Occipital lobe (tissue), 2 donors: ENCODE results near the gene SMYD3. TPM values are rescaled to one million over a fixed set of nuclear protein-coding genes. Genes with fewer than 3 reads are reported as not detected.

Source experiments
- DNase-seq: peaks from one replicate; lab custom pipeline; 2025; lab: John Stamatoyannopoulos, UW
- total RNA-seq: library from RNA; depleted of rRNA; stranded (reverse); fragments of >200 nt; gene quantifications from one replicate; pipeline ENCODE4 v1.2.3, GENCODE V29; 2014

Gene SMYD3
- total RNA-seq, 1 donor from 2014 or later = 25.3 TPM

GRCh38 chr1:245810181-245810769 is 696.8 kb downstream of the SMYD3 start:
- DNase-seq = no peak

GRCh38 chr1:245809361-245809760 is 697.7 kb downstream of the SMYD3 start:
- DNase-seq = no peak

DNA sequence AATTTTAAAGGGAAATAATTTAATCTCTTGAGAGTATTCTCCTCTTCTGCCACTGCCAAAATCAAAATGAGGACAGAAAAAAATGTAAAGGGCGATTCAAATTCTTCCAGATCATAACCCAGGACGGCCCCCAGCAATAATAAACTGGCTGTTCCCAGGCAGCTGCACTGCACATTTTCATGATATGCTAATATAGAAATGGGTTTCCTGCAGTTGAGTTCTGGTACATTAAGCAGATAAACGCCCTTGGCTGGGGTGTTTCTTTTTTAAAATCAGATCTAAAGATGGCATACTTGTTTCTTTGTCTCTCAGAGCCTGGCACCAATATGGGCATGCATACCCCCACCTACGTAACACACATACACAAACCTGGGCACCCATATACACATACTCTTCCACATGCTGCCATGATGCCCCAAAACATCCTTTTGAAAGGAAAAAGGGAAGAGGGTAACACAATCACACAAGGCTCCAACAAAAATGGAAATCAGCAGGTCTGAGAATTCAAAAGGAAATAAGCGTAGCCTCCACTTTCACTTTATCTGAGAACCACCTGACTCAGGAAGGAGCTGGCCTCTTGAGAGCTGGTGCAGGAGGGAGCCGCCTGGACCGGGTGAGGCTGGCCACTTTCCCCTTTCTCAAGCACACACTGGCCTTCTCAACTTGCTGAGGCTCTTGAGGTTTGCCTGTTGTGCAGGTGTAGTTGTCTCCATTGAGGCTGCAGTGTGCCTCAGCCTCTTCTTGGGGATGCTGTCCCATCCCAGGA is 698.9 kb downstream of the SMYD3 start:
- DNase-seq = no peak

DNA sequence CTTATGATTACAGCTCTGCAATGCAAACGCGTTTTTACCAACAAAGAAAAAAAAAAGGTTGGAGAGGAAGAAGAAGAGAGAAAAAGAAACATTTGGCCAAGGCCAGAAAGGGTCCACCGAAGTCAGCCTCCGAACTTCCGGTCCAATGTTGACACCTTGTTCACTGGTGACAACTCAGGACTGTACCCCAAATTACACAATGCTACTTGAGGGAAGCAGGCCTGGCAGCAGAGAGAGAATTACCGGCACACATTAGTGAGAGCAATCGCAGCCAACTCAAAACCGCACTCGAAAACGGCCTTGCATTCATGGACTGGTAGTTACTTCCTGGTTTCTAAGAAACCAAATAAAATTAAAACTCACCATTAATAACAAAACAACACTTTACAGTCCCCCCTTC is 699.8 kb downstream of the SMYD3 start:
- DNase-seq = no peak

DNA sequence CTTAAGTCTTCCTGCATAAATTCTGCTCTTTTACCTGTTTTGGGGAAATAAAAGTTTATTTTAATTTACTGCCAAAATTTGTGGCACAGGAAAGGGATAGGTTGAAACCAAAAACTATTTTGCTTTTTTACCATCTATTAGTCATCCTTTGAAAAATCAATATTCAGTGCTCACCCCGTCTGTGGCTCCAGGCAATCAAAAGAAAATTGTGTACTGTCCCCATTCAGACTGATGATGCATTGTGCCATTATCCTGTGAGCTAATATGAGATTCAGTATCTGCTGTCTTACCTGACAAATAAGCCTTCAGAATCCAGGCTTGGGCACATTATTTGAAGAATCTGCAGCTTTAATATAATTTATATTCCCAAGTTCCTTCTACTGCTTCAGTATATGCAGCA is 701.5 kb downstream of the SMYD3 start:
- no peak for DNase-seq

- DNase-seq = no peak
These were observed 702.4 kb downstream of the SMYD3 start for GRCh38 chr1:245804696-245805095.

- DNase-seq = no peak
These were observed 703.4 kb downstream of the SMYD3 start for GRCh38 chr1:245803666-245804037.

DNA sequence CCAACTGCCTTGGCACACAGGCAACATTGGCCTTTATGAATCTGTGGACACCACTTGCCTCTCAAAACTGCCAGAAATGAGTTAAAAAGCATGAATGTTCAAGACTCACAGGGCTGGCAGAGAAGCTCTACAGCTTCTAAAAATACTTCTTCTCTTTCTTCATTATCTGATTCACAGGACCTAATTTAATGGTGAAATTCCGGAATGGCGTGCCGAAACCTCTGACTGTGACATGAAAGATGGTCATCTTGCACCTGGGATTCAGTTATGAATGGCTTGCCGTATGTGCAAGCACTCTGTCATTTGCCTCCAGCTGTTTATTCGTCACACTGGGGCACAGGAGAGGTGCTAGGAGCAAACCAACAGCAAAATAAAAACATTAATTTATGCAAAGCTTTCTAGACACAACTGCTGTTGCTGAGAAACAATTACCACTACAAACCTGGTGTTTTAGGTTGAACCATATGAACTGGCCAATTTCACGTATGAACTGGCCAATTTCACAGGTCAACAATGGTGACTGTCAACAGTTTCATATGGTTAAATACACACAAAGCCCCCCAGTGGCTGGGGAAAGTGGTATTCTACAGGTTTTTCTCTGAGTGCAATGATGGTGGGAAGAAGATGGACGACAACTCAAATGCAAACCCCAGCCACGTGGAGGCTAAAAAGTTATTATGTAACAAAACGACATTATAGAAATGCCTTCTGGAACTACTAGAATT is 704.0 kb downstream of the SMYD3 start:
- no peak for DNase-seq

DNA sequence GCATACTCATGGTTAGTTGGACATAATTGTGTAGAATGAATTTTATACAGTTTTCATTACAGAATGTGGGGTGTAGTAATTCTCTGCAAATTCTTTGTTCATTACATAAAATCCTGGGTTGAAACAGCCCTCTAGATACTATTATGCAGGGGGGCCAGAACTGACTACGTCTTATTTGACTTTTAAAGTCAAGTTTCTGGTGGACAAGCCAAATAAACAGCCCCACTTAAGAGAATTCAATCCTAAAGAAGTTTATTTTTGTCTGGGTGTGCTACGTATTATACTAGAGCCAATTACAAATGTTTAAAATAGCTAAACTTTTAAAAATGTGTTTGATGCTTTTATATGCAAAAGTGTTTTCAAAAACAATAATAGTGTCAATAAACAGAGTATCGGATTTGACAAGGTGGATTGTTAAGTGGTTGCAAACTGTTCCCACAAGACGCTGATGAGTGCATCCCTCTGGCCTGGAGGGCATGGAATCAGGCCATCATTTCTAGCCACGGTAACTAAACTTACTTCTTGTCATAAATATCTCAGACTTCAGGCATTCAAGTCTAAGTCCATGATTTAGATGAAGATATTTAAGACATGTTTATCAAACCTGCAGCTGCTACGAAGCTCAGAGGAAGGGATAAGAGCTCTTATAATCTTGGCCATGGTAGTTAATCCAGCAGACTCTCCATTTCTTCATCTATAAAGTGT is 706.0 kb downstream of the SMYD3 start:
- DNase-seq = no peak

- DNase-seq = no peak
These were observed 708.7 kb downstream of the SMYD3 start for GRCh38 chr1:245798349-245798711.

- DNase-seq = no peak
These were observed 709.3 kb downstream of the SMYD3 start for GRCh38 chr1:245797592-245798348.

DNA sequence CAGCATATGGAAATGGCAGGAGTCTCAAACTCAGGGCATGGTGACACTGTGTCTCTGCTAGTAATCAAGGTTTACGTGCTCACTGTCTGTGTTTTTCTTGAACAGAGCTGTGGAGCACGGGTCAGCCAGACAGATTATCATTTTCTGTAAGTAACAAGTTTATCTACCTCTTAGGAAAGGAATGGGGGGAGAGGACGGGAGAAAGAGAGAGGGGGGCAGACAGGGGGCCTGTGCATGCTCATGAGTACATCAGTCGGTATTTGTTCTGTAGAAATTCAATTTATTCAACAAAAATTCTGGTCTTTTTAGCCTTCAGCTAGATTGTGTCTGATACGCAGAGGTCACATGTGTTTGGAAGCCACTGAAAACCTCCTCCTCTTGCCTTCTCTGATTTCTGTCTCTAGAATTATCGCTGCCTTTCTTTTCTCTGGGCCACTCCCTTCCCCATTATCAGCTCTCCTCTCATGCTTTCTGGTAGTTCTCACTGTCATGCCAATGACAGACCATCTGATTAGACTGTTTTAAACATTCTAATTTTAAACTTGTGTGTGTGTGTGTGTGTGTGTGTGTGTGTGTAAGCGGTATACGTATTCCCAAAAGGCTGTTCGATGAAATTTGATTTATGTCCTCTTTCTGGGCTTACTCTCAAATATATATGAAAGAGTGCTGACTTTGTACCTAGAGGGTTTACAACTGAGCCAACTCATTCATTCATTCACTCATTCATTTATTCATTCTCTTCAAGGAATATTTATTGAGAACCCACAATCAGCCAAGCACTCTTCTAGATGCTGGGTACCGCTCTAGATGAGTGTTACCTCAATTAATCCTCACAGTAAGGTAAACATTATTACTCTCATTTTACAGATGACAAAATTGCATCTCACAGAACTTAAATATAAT is 715.4 kb downstream of the SMYD3 start:
- no peak for DNase-seq

DNA sequence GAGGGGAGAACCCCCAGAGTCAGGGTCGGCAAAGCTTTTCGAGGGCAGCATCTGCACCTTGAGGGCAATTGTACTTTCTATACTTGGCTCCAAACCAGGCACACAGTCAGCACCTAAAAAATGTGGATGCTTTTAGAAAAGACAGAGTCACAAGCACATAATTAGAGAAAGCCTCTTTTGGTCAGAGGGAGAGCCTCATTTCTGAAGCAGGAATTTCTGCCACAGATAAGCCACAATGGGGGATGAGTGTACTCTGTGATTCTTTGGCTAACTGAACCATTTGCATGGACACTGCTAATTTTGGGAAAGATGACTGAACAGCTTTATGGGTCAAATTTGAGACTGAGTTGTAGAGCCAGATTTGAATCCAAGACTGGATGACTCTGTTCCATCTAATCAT is 716.6 kb downstream of the SMYD3 start:
- DNase-seq = no peak

- no peak for DNase-seq
These were observed 718.2 kb downstream of the SMYD3 start for GRCh38 chr1:245788886-245789285.

- DNase-seq = no peak
These were observed 718.8 kb downstream of the SMYD3 start for GRCh38 chr1:245788269-245788668.

DNA sequence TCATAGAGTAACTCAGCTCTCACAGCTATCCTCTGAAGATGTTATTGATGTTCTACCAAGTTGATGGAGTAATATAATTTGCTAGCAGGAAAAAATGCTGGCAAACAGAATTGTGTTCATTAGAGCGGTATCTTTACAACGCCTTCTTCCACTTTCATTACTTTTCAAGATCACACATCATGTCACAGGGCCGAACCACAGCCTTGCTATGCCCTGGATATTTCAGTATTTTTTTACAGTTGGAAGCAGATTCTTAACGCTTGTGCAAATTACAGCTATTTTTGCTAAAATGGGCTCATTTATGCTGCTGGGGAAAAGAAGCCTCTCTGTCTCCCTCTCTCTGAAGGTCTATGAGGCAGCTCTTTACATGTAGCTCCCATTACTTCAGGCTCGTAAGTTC is 720.1 kb downstream of the SMYD3 start:
- DNase-seq = no peak

DNA sequence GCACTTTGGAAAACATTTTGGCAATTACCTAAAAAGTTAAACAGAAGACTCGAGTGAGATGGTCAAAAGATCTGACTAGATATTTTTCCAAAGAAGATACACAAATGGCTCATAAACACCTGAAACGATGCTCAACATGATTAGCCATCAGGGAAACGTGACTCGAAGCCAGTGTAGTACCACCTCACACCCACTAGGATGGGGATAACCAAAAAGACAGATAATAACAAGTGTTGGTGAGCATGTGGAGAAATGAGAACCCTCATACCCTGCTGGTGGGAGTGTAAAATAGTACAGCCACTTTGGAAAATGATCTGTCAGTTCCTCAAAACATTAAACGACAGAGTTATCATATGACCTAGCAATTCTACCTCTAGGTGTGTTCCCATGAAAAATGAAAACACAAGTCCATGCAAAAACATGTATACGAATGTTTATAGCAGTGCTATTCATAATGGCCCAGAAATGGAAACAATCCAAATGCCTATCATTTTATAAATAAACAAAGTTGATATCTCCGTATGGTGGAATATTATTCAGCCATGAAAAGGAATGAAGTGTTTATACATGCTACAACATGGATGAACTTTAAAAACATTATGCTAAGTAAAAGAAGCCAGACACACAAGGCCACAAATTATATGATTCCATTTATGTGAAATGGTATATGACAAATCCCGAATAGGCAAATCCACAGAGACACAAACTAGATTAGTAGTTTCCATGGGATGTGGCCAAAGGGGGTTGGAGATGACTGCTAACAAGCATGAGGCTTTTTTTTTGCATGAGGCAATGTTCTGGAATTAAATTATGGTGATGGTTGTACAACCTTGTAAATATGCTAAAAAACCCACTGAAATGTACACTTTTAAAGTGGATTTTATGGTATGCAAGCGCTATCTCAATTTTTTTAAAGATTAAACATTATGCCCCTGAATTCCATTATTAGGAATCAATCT is 727.0 kb downstream of the SMYD3 start:
- no peak for DNase-seq

DNA sequence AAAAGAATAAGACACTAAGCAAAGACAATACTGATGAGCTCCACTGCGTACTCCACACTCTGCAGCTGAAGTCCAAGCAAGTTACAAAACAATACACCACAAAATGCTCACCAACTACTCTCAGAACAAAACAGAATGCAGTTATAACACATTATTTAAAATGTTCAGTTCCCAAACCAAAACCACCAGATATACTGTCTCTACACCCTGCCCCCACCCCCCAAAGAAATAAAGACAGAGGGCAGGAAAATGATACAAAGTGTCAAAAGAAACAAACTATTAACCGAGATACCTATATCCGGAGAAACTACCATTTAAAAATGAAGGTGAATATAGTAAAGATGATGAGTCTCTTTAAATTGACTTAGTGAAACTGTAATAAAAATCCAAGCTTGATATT is 729.3 kb downstream of the SMYD3 start:
- no peak for DNase-seq

- no peak for DNase-seq
These were observed 730.3 kb downstream of the SMYD3 start for GRCh38 chr1:245776694-245777332.
